HG02678 (cell line): ENCODE data around the gene EIF3I.

Source experiments
- ATAC-seq: cut with Tn5 transposase; IDR thresholded peaks from one replicate; pipeline ENCODE4 v1.9.1; 2021; ENCODE audit warnings: mild to moderate bottlenecking, moderate library complexity; ENCODE audit not compliant: unreplicated experiment

The EIF3I gene

GRCh38 chr1:32221980-32222755, at the start of gene EIF3I, which contains the start of gene TMEM234:
EIF3I (plus strand) TSS chr1:32222407; CDS start chr1:32222442, 35 bp downstream.
TMEM234 (minus strand) TSS chr1:32222353; CDS start chr1:32222322, 31 bp downstream.
- ATAC-seq = peak; percentile 96

- ATAC-seq = no peak
Measured at GRCh38 chr1:32172621-32173245, 49.5 kb upstream of the EIF3I start.

- ATAC-seq = no peak
Measured at GRCh38 chr1:32178380-32179192, 43.6 kb upstream of the EIF3I start.

GRCh38 chr1:32179193-32179442, 43.1 kb upstream of the EIF3I start:
- ATAC-seq = no peak

- ATAC-seq = peak; percentile 88
Measured at GRCh38 chr1:32179443-32180185, 42.6 kb upstream of the EIF3I start, which contains the start of gene TXLNA. TXLNA (plus strand) TSS chr1:32179675; CDS start chr1:32180346, 671 bp downstream.

- ATAC-seq = no peak
Measured at GRCh38 chr1:32180186-32181060, 41.8 kb upstream of the EIF3I start.

GRCh38 chr1:32181065-32181464, 41.1 kb upstream of the EIF3I start:
- ATAC-seq = no peak

GRCh38 chr1:32181563-32181962, 40.6 kb upstream of the EIF3I start:
- no peak for ATAC-seq

- no peak for ATAC-seq
Measured at GRCh38 chr1:32182060-32182459, 40.1 kb upstream of the EIF3I start.

GRCh38 chr1:32184650-32185049, 37.6 kb upstream of the EIF3I start:
- no peak for ATAC-seq

- ATAC-seq = no peak
Measured at GRCh38 chr1:32186077-32186476, 36.1 kb upstream of the EIF3I start.

GRCh38 chr1:32186491-32186890, 35.7 kb upstream of the EIF3I start:
- no peak for ATAC-seq

- no peak for ATAC-seq
Measured at GRCh38 chr1:32187850-32188249, 34.4 kb upstream of the EIF3I start.

- no peak for ATAC-seq
Measured at GRCh38 chr1:32192220-32192948, 29.8 kb upstream of the EIF3I start.

- ATAC-seq = no peak
Measured at GRCh38 chr1:32194984-32195383, 27.2 kb upstream of the EIF3I start.

GRCh38 chr1:32195531-32195930, 26.7 kb upstream of the EIF3I start:
- no peak for ATAC-seq

- no peak for ATAC-seq
Measured at GRCh38 chr1:32195972-32196823, 26.0 kb upstream of the EIF3I start.

GRCh38 chr1:32197074-32197473, 25.1 kb upstream of the EIF3I start:
- ATAC-seq = no peak
